K562 (cell line): ENCODE measurements around the gene CSTB. TPM values are rescaled to one million over a fixed set of nuclear protein-coding genes. Genes with fewer than 3 reads are reported as not detected.

Experiments used
- ATAC-seq: fragments of 200-7000 bp; cut with Tn5 transposase; 3 replicates; pipeline ENCODE4 v1.9.1; 2020; ENCODE audit warnings: moderate library complexity
- BruUV-seq: library from RNA; stranded (reverse); fragments of 400-500 nt; replicated peaks from 2 replicates; lab custom pipeline; 2021; lab: Mats Ljungman, UMichigan
- CTCF ChIA-PET: fragments of 300-600 bp; formaldehyde crosslinking; extraction: SDS; loops from one replicate; lab custom pipeline; 2021; ENCODE audit warnings: low intra/inter-chr PET ratio; lab: Yijun Ruan, JAX
- POLR2A ChIA-PET: fragments of 300-600, 350-650 bp; sonication (Branson Sonifier 250); formaldehyde crosslinking; extraction: SDS; loops from one replicate; lab custom pipeline; 2021; ENCODE audit warnings: antibody characterized with exemption, inconsistent platforms; lab: Yijun Ruan, JAX
- DNase-seq, 4 experiments: peaks; one replicate each; pipeline versions ENCODE4 v3.0.0 to v3.0.0-alpha.2; 2011 to 2018; ENCODE audit warnings: low spot score in 3 of 4, mixed read lengths in 3 of 4; ENCODE audit errors: extremely low read depth in 1 of 4
- FAIRE-seq: peaks from 2 replicates; lab custom pipeline; 2011; peaks lifted over from hg19 to GRCh38; lab: Jason Lieb, UNC
- H2AFZ ChIP-seq: 2 replicates; pipeline ENCODE4 v1.6.0; 2011; ENCODE audit warnings: low read depth, low read length, control low read depth, inconsistent platforms
- H3K27ac ChIP-seq: fragments of 200-600 bp; 3 replicates; pipeline ENCODE4 v1.8.0; 2011; ENCODE audit warnings: low read depth, mild to moderate bottlenecking, control low read depth, inconsistent platforms, low read length, moderate library complexity, mixed read lengths; ENCODE audit errors: extremely low read depth
- H3K27me3 ChIP-seq, 2 experiments: fragments of 300-600 bp in 1 of 2; 2 replicates in 1 of 2; 3 replicates in 1 of 2; pipeline versions ENCODE4 v1.6.0 to v1.8.0; 2011; ENCODE audit warnings: inconsistent platforms in 2 of 2, low read length in 2 of 2, mild to moderate bottlenecking in 1 of 2, mixed read lengths in 1 of 2, moderate library complexity in 1 of 2; ENCODE audit not compliant: control insufficient read depth in 2 of 2, insufficient read depth in 2 of 2
- H3K36me3 ChIP-seq: fragments of 300-600 bp; 3 replicates; pipeline ENCODE4 v1.8.0; 2011; ENCODE audit warnings: mild to moderate bottlenecking, low read length, inconsistent platforms; ENCODE audit not compliant: control insufficient read depth, insufficient read depth
- H3K4me1 ChIP-seq, 2 experiments: fragments of 200-600 bp in 1 of 2; replicated peaks in 1 of 2; 2 replicates in 1 of 2; 3 replicates in 1 of 2; pipeline versions ENCODE4 v1.5.1 to v1.8.0; 2011; ENCODE audit warnings: inconsistent platforms in 2 of 2, low read length in 2 of 2, mild to moderate bottlenecking in 1 of 2, mixed read lengths in 1 of 2, moderate library complexity in 1 of 2; ENCODE audit not compliant: control insufficient read depth in 2 of 2, insufficient read depth in 2 of 2
- H3K4me2 ChIP-seq: 2 replicates; pipeline ENCODE4 v1.6.1; 2011; ENCODE audit warnings: low read length, control low read depth, inconsistent platforms, mixed read lengths; ENCODE audit not compliant: insufficient read depth
- H3K4me3 ChIP-seq: fragments of 200-600 bp; sonication (generic), shearing (Covaris generic); 2 replicates; pipeline ENCODE4 v1.5.1; 2016; ENCODE audit warnings: control low read depth, inconsistent platforms
- H3K79me2 ChIP-seq: fragments of 200-600 bp; 3 replicates; pipeline ENCODE4 v1.8.0; 2011; ENCODE audit warnings: low read length, inconsistent platforms; ENCODE audit not compliant: control insufficient read depth, insufficient read depth
- H3K9ac ChIP-seq, 2 experiments: 2 replicates each; pipeline versions ENCODE4 v1.6.0 to v1.6.1; 2011; ENCODE audit warnings: low read depth in 2 of 2, low read length in 2 of 2, control low read depth in 1 of 2, inconsistent platforms in 1 of 2, mild to moderate bottlenecking in 1 of 2, mixed read lengths in 1 of 2; ENCODE audit not compliant: insufficient read depth in 1 of 2
- H3K9me1 ChIP-seq: one replicate; pipeline ENCODE4 v1.6.0; 2011; ENCODE audit warnings: inconsistent platforms, mild to moderate bottlenecking, low read length, moderate library complexity; ENCODE audit not compliant: control insufficient read depth, insufficient read depth
- H3K9me3 ChIP-seq: replicated peaks from 2 replicates; pipeline ENCODE4 v1.5.1; 2011; ENCODE audit warnings: low read depth, low read length, inconsistent platforms; ENCODE audit not compliant: control insufficient read depth, insufficient read depth
- H4K20me1 ChIP-seq: replicated peaks from 2 replicates; pipeline ENCODE4 v1.6.1; 2011; ENCODE audit warnings: low read length, inconsistent platforms, mixed read lengths; ENCODE audit not compliant: control insufficient read depth, insufficient read depth
- CC2D1A ChIP-seq: fragments of 450-650 bp; IDR thresholded peaks from 2 replicates; pipeline ENCODE4 v1.6.1; 2017; ENCODE audit warnings: mild to moderate bottlenecking
- ELK1 ChIP-seq: sonication (generic); formaldehyde crosslinking; IDR thresholded peaks from 2 replicates; pipeline ENCODE4 v1.8.1; 2022; ENCODE audit warnings: missing genetic modification reagents
- HIVEP1 ChIP-seq: fragments of 250-450 bp; sonication (Bioruptor Pico); IDR thresholded peaks from 2 replicates; pipeline ENCODE4 v1.4.0; 2020; ENCODE audit warnings: mild to moderate bottlenecking
- HLTF ChIP-seq: fragments of 450-650 bp; IDR thresholded peaks from 2 replicates; pipeline ENCODE4 v1.6.1; 2016
- HNRNPUL1 ChIP-seq: fragments of 200-400 bp; formaldehyde crosslinking; IDR thresholded peaks from 2 replicates; pipeline ENCODE4 v1.6.1; 2017; ENCODE audit warnings: low read length
- PTTG1 ChIP-seq: fragments of 450-650 bp; IDR thresholded peaks from 2 replicates; pipeline ENCODE4 v1.6.1; 2016; ENCODE audit warnings: low read depth, mild to moderate bottlenecking, missing genetic modification characterization, missing compliant biosample characterization
- SMAD1 ChIP-seq: fragments of 150-350 bp; IDR thresholded peaks from 2 replicates; pipeline ENCODE4 v1.6.1; 2014; ENCODE audit warnings: low read length, low read depth; ENCODE audit not compliant: partially characterized antibody
- SMARCA4 ChIP-seq: fragments of 450-650 bp; IDR thresholded peaks from 2 replicates; pipeline ENCODE4 v1.6.1; 2016
- SRSF1 ChIP-seq: fragments of 200-400 bp; formaldehyde crosslinking; IDR thresholded peaks from 2 replicates; pipeline ENCODE4 v1.6.1; 2017; ENCODE audit warnings: mild to moderate bottlenecking, low read depth, low read length, moderate library complexity
- VEZF1 ChIP-seq: fragments of 200-800 bp; sonication (Bioruptor generic); IDR thresholded peaks from 2 replicates; pipeline ENCODE4 v1.6.1; 2017; ENCODE audit warnings: missing genetic modification characterization, missing compliant biosample characterization
- XRCC4 ChIP-seq: IDR thresholded peaks from one replicate; pipeline ENCODE4 v1.6.1; 2011; ENCODE audit not compliant: insufficient read depth, insufficient read length; ENCODE audit errors: extremely low read depth
- ZNF717 ChIP-seq: fragments of 250-450 bp; sonication (Bioruptor Pico); IDR thresholded peaks from 2 replicates; pipeline ENCODE4 v1.5.0; 2021
- ZNF740 ChIP-seq, 3 experiments: fragments of 200-800 bp in 1 of 3; sonication (Bioruptor generic) in 1 of 3; sonication (generic) in 1 of 3; formaldehyde crosslinking in 1 of 3; IDR thresholded peaks; 2 replicates each; pipeline versions ENCODE4 v1.6.1 to v1.8.0; 2016 to 2022; ENCODE audit warnings: mild to moderate bottlenecking in 2 of 3, missing compliant biosample characterization in 2 of 3, missing genetic modification characterization in 2 of 3, missing genetic modification reagents in 1 of 3
- WGBS: fragments of 100-300 bp; shearing (Covaris generic); methylation state at CpG from one replicate; pipeline ENCODE4 v1.1.6; 2016; ENCODE audit warnings: low coverage, mixed read lengths; ENCODE audit not compliant: insufficient coverage; ENCODE audit errors: missing lambda C conversion rate; 5-methylcytosine and 5-hydroxymethylcytosine counted together
- in situ Hi-C: fragments of 300-500 bp; cut with MboI; formaldehyde crosslinking; loops from 4 replicates; pipeline ENCODE4 v1.15.0; 2018; ENCODE audit warnings: inconsistent platforms, mixed read lengths
- intact Hi-C: fragments of 100-400 bp; cut with micrococcal nuclease; formaldehyde crosslinking; loops from 2 replicates; pipeline ENCODE4 v1.14.2; 2022
- polyA plus RNA-seq, 8 experiments: library from polyadenylated mRNA; depleted of rRNA in 4 of 8; stranded (reverse) in 5 of 8; unstranded in 3 of 8; fragments of >200 nt; fragmentation: Nextera tagmentation in 2 of 8; fragmentation: Illumina TruSeq in 1 of 8; extraction: Ambion mirVana in 2 of 8; extraction: Trizol in 1 of 8; gene quantifications; 2 replicates each; pipeline versions ENCODE4 v1.2.1 to v1.2.3, GENCODE V29; 2011 to 2014; ENCODE audit warnings: inconsistent platforms in 1 of 8, missing spikeins in 1 of 8
- total RNA-seq, 7 experiments: library from RNA; depleted of rRNA in 6 of 7; stranded (reverse); fragments of >200 nt in 6 of 7; fragmentation: Illumina TruSeq in 2 of 7; extraction: Trizol in 2 of 7; gene quantifications; 2 replicates each; pipeline versions ENCODE4 v1.2.1 to v1.2.3, GENCODE V29; 2011 to 2021; ENCODE audit warnings: low replicate concordance in 1 of 7

CSTB gene
- total and polyA plus RNA-seq, 9 of the 15 experiments (the other 6 are each of a cell fraction or from before 2014, with no cell fraction given) = 12.4 to 65.0 (median 31.7) TPM

- ChIA-PET POLR2A (no interaction called here), CTCF (no interaction called here)
- H3K27me3 ChIP-seq = no peaks in the 10 kb centered on the region
- no peak for ATAC-seq
- H3K4me2 ChIP-seq = no peak overlapping the region
- WGBS = 94% methylated on average over 9 of the region's 10 CpGs
- TF ChIP-seq ZNF717 (CRISPR knock-in tag) (no peak), HLTF (no peak), SMARCA4 (no peak), HNRNPUL1 (no peak), XRCC4 (no peak), PTTG1 (tag) (no peak), ELK1 (CRISPR knock-in tag) (no peak), VEZF1 (CRISPR knock-in tag) (0 out of 2 replicates have a peak, but pooled peaks have one; percentile 26), HIVEP1 (CRISPR knock-in tag) (no peak), ZNF740 (CRISPR knock-in tag; IDR thresholded peaks at IDR 0.05) (no peak), ZNF740 (tag; IDR thresholded peaks at IDR 0.05) (peak in 1 of 2 experiments; percentile 74; a peak in 2 of 4 replicates), SMAD1 (no peak), CC2D1A (no peak), SRSF1 (no peak)
- peaks cover 11% of the 10 kb centered on the region for H3K9me1 ChIP-seq
- no peak overlapping the region for H2AFZ ChIP-seq
- in situ Hi-C loops (no loop called here), intact Hi-C loops (no loop called here)
- H3K4me3 ChIP-seq = no peak overlapping the region
- H3K27ac ChIP-seq = no peak overlapping the region
- peaks cover 23 to 68% of the 10 kb centered on the region in 2 experiments for H3K4me1 ChIP-seq
- H3K36me3 ChIP-seq = peaks cover 73% of the 10 kb centered on the region
- BruUV-seq = no TSS peak
- peak overlapping the region in 1 of 2 experiments; percentile 65; a peak in 1 of 4 replicates for H3K9ac ChIP-seq
- no peaks in the 10 kb centered on the region for H3K9me3 ChIP-seq
- peaks cover 19% of the 10 kb centered on the region for H4K20me1 ChIP-seq
- DNase-seq = no peak
- no peak for FAIRE-seq
- H3K79me2 ChIP-seq = peaks cover 83% of the 10 kb centered on the region
Measured at GRCh38 chr21:43733060-43733459, 43.0 kb downstream of the CSTB start.
